ENCODE data around the gene DNAJC17. TPM values are rescaled to one million over a fixed set of nuclear protein-coding genes. Genes with fewer than 3 reads are reported as not detected.
A peak's percentile ranks its signal among the peaks of the same experiment; 100 is the strongest.

The DNAJC17 gene
- total and polyA plus RNA-seq, 2 donors from 2014 or later = 41.6 to 56.7 TPM

- no peaks in the 10 kb centered on the region for H3K36me3 ChIP-seq (ENCODE audit: control insufficient read depth in 2 of 3, insufficient read depth in 3 of 3, low read length in 3 of 3)
- no peaks in the 10 kb centered on the region for H3K9me3 ChIP-seq (ENCODE audit: control insufficient read depth in 2 of 3, insufficient read depth in 1 of 3, low read length in 3 of 3)
- H3K4me1 ChIP-seq (ENCODE audit: control insufficient read depth in 2 of 3, insufficient read depth in 2 of 3, low read depth in 1 of 3, low read length in 3 of 3) = peaks cover 0 to 4% (median 0%) of the 10 kb centered on the region in 3 donors
- H3K27ac ChIP-seq (ENCODE audit: low read depth in 2 of 2, low read length in 2 of 2) = no peak overlapping the region
- FAIRE-seq = no peak
- no peak overlapping the region for H3K4me3 ChIP-seq (ENCODE audit: low read length in 3 of 3)
- intact Hi-C loops (cut with DNase I) = no loop called here
- H3K27me3 ChIP-seq (ENCODE audit: control insufficient read depth, insufficient read depth, low read length) = no peaks in the 10 kb centered on the region
- DNase-seq = no peak
- no peak overlapping the region for H3K9ac ChIP-seq (ENCODE audit: low read length in 3 of 3)
- no peak for TF ChIP-seq CTCF (IDR thresholded peaks at IDR 0.05; ENCODE audit: borderline replicate concordance, extremely low read depth, insufficient read depth)
Measured at GRCh38 chr15:40821195-40821594, 13.9 kb upstream of the DNAJC17 start.

- Histone ChIP-seq H3K27ac (ENCODE audit: low read depth in 2 of 2, low read length in 2 of 2) (no peak overlapping the region), H3K36me3 (ENCODE audit: control insufficient read depth in 2 of 3, insufficient read depth in 3 of 3, low read length in 3 of 3) (peaks cover 0 to 6% (median under 1%) of the 10 kb centered on the region in 3 donors), H3K4me1 (ENCODE audit: control insufficient read depth in 2 of 3, insufficient read depth in 2 of 3, low read depth in 1 of 3, low read length in 3 of 3) (peaks cover 0 to 4% (median 0%) of the 10 kb centered on the region in 3 donors), H3K9ac (ENCODE audit: low read length in 3 of 3) (no peak overlapping the region), H3K4me3 (ENCODE audit: low read length in 3 of 3) (no peak overlapping the region), H3K27me3 (ENCODE audit: control insufficient read depth, insufficient read depth, low read length) (no peaks in the 10 kb centered on the region), H3K9me3 (ENCODE audit: control insufficient read depth in 2 of 3, insufficient read depth in 1 of 3, low read length in 3 of 3) (no peaks in the 10 kb centered on the region)
- DNase-seq (no peak), FAIRE-seq (no peak)
- intact Hi-C loops (cut with DNase I) = no loop called here
- TF ChIP-seq CTCF (IDR thresholded peaks at IDR 0.05; ENCODE audit: borderline replicate concordance, extremely low read depth, insufficient read depth) = no peak
Measured at GRCh38 chr15:40819048-40819447, 11.8 kb upstream of the DNAJC17 start.

- FAIRE-seq (no peak), DNase-seq (peak in 2 of 5 donors; percentile 43 to 69)
- peak overlapping the region in 1 of 2 donors; percentile 53 for H3K27ac ChIP-seq (ENCODE audit: low read depth in 2 of 2, low read length in 2 of 2)
- no peak for TF ChIP-seq CTCF (IDR thresholded peaks at IDR 0.05; ENCODE audit: borderline replicate concordance, extremely low read depth, insufficient read depth)
- H3K4me3 ChIP-seq (ENCODE audit: low read length in 3 of 3) = no peak overlapping the region
- peaks cover 3 to 12% (median 10%) of the 10 kb centered on the region in 3 donors for H3K36me3 ChIP-seq (ENCODE audit: control insufficient read depth in 2 of 3, insufficient read depth in 3 of 3, low read length in 3 of 3)
- H3K27me3 ChIP-seq (ENCODE audit: control insufficient read depth, insufficient read depth, low read length) = no peaks in the 10 kb centered on the region
- no peak overlapping the region for H3K9ac ChIP-seq (ENCODE audit: low read length in 3 of 3)
- H3K4me1 ChIP-seq (ENCODE audit: control insufficient read depth in 2 of 3, insufficient read depth in 2 of 3, low read depth in 1 of 3, low read length in 3 of 3) = peaks cover 0 to 4% (median 0%) of the 10 kb centered on the region in 3 donors
- no peaks in the 10 kb centered on the region for H3K9me3 ChIP-seq (ENCODE audit: control insufficient read depth in 2 of 3, insufficient read depth in 1 of 3, low read length in 3 of 3)
- intact Hi-C loops (cut with DNase I) = no loop called here
Measured at GRCh38 chr15:40815042-40815698, 7.9 kb upstream of the DNAJC17 start.
